NCI-H774 (cell line): ENCODE data around the gene MYT1.
"Not testable (repeated sequence)": the region's sequence is repeated elsewhere in the genome, so short reads cannot be mapped to it uniquely, and the experiment has no call there.

Source experiments
- DNase-seq: peaks from one replicate; lab custom pipeline; 2025; lab: John Stamatoyannopoulos, UW

The MYT1 gene

DNA sequence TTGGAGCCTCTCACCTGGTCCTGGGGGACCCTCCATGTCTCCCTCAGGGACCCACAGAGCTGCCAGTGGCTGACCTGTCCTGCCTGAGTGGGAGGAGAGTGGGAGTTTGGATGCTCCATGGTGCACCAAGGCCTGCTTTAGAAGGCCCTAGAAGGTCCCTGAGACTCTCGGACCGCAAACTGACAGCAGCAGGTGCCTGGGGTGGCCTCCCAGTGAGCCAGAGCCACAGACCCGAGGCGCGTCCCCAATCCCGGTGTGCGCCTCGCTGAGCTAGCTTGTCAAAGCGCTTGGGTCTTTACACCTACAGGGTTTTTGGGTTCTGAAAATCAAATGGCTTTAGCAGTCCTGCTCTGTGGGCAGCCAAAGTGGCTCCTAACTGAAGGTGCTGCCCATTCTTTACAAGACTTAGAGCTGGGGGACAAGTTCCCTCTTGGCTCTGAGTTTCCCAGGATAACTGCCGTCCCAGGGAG, 4.9 kb downstream of the MYT1 start:
- no peak for DNase-seq

DNA sequence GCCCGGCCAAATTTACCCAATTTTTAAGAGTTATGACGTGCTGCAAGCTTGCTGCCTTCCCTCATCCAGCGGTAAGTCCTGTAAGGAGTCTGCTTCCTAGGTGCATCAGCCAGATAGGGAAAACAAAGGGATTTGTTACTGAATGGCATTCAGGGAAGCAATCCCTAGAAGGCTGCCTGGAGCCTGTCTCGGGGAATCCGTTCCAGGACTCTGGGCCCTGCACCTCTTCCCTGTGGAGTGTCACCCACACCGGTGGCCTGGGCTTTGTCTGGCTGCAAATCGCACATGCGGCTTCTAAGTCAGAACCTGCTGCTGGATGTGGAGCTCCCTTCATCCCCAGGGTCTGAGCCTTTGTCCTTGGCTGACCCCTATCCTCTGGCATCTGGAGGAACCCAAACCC, 7.0 kb downstream of the MYT1 start:
- no peak for DNase-seq

DNA sequence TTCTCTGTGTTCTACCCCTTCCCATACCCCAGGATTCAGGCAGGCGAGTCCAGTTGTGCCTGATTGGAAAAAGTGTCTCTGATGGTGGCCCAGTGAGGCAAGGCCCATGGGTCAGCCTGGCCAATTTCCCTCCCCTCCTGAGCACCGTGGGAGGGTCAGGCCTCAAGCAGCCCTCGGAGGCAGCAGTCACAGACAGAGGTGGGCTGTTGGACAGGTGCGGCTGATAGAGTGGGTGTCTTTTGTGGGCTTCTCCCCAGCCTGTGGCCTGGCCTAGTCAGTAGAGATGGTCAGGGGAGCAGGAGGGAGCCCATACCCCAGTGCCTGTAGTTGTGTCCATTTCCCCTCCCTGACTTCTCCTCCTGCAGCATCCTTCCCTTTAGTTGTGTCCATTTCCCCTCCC, 8.9 kb downstream of the MYT1 start:
- DNase-seq, result no peak

DNA sequence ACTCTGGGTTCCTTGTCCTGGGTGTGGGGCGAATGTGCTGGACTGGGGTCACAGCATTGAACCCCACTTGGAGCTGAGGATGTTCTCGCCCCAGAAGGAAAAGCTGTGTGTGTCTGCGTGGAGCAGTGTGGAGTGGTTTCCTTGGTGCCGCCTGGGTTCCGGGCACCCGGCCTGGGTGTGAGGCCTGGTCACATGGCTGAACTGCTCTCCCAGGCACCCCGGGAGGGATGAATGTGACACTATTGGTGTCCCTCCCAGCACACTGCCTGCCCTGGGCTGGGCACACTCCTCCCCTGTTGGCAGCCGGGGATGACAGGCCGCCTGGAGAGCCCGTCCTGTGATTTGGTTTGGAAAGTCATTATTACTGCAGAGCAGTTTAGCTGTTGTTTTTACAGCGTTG, 12.3 kb downstream of the MYT1 start:
- no peak for DNase-seq

DNA sequence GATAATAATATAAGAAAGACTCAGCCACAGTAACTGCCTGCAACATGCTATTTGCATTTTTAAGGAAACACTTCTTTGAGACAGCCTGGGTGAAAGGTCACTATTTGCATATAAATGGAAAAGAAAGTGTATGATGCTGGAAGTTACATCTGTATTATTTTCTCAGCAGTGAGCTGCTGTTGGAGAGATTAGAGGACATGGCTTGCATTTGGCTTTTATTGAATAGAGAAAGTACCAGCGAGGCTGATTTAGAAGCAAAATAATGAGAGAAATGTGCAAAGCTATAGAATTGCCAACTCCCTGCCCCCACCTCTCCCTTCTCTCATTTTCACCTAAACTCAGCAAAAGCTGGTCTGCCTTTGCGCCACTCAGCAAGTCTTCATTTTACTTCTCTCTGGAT, 12.7 kb downstream of the MYT1 start:
- no peak for DNase-seq

DNA sequence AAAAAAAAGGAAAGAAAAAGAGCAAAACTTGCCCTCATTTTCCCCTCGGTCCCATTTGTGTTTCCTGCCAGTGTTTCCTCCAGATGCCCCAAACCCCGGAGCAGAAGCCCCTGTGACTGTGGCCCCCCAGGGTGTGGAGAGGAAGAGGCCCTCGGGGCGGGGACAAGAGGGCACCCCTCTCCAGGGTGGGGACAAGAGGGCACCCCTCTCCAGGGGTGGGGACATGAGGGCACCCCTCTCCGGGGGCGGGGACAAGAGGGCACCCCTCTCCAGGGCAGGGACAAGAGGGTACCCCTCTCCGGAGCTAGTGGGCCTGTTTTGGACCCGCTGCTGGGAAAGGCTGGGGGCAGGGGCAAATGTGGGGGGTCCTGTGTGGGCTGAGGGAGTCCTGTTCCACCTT, 13.1 kb downstream of the MYT1 start:
- DNase-seq, result no peak

DNA sequence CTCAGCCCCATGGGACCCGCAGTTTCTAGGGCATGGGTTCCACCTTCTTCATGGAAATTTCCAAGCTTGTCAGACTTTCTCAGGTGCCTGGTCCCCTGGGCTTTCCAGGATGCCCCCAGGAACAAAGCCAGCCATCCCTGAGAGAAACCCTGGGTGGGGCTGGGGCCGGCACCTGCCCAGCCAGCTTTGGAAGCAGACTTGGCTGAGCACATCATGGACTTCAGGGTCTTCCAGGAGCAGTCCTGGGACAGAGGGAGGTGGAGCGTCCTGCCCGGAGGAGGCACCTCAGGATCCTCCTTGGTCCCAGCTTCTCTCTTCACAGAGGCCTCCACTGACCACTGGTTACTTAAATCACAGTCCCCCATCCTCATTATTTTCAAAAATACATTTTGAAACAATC, 13.5 kb downstream of the MYT1 start:
- no peak for DNase-seq

DNA sequence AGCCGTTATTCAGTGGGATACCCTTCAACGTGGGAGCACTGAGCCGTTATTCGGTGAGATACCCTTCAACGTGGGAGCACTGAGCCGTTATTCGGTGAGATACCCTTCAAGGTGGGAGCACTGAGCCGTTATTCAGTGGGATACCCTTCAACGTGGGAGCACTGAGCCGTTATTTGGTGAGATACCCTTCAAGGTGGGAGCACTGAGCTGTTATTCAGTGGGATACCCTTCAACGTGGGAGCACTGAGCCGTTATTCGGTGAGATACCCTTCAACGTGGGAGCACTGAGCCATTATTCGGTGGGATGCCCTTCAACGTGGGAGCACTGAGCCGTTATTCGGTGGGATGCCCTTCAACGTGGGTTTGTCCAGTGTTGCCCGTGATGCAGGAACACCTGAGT, 14.7 kb downstream of the MYT1 start:
- DNase-seq, result not testable (repeated sequence)

DNA sequence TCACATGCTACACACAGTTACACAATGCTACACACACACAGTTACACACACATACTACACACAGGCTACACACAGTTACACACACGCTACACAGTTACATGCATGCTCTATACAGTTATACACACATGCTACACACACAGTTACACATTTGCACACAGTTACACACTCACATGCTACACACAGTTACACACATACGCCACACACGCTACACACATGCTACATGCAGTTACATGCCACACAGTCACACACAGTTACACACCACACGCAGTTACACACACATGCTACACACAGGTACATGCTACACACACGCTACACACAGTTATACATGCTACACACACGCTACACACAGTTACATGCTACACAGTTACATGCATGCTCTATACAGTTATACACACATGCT, 15.6 kb downstream of the MYT1 start:
- DNase-seq, result no peak

DNA sequence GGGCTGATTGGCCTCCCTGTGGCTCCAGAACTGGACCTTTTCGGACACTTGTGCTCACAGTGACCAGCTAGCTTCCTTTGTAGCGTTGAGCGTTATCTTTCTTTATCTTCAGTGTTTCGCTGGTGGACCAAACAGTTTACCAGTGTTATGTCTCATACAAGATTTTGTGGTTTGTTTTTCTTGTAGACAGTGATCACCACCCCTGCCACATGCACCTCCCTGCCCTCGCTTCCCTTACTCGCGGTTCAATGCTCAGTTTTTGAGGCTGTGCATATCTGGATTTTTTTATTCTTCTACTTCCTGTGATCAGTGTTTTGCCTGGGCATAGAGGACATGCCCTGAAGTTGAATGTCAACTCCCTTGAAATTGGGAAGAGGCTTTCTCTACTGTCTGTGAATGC, 16.4 kb downstream of the MYT1 start:
- DNase-seq, result no peak

DNA sequence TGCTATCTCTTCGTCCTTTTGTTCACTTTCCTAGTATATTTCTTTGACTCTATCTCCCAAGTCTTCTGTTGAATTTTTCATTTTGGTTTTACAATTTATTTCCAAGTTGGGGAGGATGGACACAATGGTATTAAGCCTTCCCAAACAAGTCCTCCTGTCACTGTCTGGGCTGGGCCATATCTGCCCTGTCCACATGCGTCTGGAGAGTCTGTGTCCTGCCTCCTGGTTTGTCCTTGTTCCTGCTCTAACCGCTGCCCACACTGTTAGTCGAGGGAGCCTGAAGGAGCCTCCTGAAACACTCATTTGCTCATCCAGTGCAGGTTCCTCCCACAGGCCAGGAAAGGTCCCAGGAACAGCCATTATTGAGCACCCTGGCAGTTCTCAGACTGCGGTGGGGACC, 17.1 kb downstream of the MYT1 start:
- DNase-seq, result no peak

DNA sequence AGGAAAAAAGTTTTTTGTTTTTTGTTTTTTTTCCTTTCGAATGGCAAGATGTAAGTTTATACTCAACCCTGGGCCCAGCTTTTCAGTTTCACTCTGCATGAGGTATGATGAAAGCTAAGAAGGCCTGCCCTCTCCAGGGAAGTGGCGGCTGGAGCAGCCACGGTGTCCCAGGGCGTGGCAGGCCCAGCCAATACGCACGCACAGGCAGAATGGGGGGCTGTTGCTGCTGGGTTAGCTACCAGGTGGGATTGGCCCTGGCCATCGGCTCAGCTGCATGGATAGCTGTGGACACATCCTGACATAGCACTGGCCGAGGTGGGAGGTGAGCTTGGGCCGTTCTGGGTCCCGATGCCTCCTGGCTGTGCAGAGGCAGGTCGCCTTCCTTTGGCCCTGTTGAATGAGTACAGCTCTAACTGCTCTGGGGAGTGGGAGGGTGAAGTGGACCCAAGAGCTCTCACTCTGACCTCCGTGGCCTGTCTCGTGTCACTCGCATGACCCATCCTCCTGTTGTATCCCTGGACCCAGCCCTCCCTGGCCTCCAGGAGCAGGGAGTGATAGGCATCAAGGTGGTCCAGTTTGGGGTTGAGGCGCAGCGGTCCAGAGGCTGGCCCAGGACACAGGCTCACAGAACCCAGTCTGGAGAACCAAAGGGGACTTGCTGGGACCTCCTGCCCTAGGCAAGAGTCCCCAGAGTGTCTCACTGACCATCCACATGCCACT, 18.1 kb downstream of the MYT1 start:
- DNase-seq, result no peak

DNA sequence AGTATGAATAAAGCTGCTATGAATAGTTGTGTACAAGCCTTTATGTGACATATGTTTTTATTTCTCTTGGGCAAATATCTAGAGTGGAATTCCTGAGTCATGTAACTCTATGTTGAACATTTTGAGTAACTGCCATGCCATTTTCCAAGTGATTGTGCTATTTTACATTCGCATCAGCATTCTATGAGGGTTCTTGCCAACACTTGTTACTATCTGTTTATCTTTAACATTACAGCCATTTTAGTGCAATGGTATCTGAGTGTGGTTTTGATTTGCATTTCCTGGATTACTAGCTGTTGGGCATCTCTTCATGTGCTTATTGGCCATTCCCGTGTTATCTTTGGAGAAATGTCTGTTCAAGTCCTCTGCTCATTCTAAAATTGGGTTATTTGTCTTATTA, 19.1 kb downstream of the MYT1 start:
- DNase-seq, result no peak

DNA sequence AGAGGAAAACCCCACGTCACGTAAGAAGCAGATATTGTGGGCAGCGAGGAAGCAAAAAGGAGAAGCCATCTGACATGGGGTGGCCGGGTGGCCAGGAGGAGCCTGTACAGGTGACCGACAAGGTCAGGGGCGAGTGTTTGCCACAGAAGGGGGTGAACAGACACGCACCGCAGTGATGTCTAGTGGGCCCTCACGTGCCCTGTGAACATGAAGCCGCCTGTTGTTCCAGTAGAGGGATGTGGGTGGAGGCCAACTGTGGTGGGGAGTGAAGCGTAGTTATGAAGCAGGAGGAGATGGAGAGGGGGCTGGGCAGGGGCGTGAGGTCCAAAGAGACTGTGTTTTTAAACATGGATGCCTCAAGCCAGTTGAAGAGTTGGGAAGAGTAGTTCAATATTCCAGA, 20.5 kb downstream of the MYT1 start:
- no peak for DNase-seq

DNA sequence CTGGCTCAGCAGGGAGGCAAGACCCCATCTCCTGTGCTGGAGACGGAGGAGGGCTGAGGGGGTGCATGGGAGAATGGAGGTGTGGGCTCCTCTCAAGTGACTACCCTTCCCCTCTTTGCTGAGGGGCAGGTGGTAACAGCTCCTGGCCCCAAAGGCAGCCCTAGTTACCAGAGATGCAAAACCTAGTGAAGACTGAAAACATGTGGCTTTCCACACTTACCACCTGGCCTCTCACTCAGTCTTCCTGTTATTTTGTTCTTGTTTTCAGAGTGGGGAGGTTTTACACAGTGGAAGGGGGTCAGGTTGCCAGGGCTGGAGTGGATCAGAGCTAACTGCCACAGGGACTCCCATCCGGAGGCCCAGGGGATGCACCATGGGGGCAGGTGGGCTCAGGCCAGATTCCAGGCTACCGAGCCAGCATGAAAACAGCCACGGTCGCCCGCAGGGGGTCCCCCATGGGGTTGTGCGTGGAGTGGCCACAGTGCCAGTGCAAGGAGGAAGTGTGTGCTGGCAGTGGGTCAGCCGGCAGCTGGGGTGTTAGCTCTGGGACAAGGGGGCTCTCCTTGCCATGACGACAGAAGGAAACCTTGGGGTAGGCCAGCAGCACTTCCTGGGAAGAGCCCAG, 21.1 kb downstream of the MYT1 start:
- no peak for DNase-seq

DNA sequence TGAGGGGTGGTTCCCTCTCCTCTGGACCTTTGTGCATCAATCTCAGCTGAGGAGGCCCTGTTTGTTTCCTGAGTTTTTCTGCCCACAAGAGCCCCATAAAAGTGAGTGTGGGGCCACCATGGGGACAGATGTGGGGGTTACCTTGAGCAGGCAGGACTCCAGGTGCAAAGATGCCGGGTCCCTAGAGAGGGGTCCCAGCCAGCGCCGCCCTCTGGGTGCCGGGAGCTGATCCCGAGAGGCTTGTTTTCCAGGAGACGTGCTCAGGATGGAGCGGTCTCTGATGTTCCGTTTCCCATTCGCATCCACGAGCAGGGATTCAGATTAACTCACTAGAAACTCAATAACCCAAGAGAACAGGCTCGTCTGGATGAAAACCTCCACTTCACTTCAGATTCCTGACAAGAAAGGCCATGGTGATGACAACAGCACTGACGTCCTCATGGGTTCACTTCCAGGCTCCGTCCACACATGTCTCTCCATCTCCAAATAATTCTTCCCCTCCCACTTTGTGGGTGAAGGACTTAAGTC, 21.9 kb downstream of the MYT1 start:
- no peak for DNase-seq

DNA sequence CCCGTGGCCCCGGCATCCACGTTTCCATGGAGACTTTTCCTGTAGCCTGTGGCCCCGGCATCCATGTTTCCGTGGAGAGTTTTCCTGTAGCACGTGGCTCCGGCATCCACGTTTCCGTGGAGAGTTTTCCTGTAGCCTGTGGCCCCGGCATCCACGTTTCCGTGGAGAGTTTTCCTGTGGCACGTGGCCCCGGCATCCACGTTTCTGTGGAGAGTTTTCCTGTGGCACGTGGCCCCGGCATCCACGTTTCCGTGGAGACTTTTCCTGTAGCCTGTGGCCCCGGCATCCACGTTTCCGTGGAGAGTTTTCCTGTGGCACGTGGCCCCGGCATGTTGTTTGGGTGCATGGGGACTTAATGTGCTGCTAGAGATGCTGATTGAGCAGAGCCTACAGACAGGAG, 23.0 kb downstream of the MYT1 start:
- DNase-seq, result not testable (repeated sequence)

DNA sequence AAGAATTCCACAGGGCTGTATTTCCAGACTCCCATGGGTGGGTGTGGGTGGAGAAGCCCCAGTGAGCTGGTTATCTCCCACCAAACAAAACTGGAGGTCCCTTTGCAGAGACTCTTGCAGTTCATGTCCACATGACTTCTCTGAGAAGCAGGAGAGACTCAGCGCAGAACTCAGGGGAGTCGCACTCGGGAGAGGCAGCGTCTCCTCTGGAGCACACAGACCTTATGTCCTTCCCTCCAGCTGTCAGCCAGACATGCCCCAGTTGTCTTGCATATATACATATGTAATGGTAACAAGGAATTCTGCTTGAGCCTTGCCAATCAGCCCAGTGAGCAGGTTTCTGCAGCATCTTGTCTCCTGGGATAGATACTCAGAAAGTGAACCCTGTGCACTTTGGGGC, 23.8 kb downstream of the MYT1 start:
- no peak for DNase-seq

DNA sequence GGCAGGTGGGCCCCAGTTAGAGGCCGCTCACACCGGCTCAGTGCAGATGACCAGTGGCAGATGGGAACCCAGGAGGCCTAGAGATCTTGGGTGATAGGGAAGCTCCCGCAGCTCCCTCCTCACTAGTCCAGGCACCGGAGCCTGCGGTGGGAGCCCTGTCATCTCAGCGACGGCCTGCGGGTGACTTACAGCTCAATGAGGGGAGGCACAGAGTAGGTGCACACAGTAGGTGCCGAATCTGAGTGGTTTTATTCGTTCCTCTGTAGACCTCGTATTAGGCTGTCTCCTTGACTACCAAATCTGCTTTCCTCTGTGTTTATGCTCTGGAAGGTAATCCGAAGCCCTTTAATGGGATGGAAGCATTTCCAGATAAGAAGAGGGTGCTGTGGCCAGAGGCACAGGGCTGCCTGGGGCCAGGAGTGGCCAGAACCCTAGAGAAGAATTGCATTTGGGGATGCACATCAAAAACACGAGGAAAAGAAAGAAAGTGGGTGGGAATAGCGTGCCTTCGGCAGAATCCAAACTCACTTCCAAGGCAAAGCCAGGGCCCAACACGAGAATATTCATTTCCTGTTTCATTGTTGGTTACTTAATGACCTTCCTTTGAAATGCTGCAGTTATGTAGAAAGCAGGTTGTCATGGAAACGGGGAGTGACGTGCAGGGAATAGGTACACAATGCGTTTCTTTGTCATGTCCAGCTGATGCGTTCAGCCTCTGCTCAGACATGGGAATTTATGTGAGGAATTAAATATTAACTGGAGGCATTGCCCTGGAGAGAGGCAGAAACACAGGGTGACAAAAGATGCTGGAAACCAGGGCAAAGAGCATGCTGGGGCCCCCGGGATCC, 24.7 kb downstream of the MYT1 start:
- peak; percentile 89 for DNase-seq

DNA sequence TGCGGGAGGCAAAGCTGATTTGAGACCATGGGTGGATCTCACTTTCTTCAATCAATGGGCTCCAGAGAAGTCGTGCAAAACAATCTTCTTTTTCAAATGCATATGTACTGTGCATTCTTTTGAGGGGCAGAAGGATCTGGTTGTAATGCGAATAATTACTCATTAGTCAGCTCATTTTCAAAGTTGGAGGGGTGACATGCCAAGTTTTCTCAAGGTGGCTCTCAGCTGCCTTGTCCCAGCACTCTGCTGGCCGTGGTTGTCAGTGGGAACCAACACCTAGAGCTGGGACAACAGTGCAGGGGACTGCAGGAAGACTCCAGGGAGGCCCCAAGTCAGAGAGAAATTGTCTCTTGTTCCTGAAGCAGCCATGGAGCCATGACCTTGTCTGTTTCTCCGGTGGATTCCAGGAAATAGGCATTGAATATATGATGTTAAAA, 25.3 kb downstream of the MYT1 start:
- DNase-seq, result no peak

DNA sequence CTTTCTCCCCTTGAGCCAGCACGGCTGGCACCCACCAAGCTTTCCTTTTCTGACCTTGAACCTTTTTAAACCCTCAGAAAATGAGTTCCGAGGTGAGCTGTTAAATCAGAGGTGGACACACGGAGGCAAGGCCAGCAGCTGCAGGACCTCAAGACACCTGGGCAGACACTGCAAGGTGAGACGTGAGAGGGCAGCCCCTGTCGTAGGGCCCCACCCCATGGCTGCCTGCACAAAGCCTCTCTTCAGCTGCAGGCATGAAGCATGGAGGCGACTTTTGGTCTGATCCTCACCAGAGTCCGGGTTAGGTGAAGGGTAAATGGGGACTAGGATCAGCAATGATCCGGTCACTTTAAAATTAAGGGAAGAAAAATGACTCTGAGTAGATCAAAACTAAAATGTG, 25.7 kb downstream of the MYT1 start:
- no peak for DNase-seq

DNA sequence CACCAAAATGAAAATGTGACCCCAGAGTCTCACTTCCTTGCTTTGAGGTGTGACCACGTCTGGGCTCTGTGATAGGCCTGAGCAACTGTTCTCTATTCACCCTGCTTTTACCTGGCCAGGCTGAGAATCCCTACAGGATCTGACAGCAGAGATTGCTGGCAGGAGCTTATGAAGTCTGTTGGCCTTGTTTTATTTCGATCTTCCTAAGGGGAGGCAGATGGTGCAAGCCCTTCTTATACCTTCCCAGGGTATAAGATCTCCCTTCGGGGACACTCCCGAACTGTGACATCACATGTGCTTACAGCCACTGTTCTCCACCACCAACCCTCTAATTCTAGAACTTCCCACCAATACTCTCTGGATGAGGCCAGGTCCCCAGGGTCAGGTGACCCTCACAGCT, 26.8 kb downstream of the MYT1 start:
- no peak for DNase-seq

DNA sequence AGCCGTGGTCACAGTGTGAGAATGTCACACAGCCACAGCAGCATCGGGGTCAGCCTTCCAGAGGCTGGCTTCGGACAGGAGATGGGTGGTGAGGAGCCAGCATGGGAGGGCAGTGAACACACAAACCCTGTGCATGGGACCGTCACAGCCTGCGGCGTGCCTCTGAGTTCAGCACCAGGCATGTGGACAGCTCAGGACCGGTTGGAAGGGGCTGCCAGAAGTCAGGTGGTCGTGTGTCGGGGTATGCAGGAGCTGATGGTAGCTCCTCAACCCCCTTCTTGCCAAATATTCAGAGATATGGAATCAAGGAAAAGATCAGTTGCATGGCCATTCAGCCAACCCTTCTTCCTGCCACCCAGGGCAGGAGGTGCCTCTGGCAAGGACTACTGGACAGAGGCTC, 28.2 kb downstream of the MYT1 start:
- no peak for DNase-seq
